ENCODE data around the gene DHX30.

DNA sequence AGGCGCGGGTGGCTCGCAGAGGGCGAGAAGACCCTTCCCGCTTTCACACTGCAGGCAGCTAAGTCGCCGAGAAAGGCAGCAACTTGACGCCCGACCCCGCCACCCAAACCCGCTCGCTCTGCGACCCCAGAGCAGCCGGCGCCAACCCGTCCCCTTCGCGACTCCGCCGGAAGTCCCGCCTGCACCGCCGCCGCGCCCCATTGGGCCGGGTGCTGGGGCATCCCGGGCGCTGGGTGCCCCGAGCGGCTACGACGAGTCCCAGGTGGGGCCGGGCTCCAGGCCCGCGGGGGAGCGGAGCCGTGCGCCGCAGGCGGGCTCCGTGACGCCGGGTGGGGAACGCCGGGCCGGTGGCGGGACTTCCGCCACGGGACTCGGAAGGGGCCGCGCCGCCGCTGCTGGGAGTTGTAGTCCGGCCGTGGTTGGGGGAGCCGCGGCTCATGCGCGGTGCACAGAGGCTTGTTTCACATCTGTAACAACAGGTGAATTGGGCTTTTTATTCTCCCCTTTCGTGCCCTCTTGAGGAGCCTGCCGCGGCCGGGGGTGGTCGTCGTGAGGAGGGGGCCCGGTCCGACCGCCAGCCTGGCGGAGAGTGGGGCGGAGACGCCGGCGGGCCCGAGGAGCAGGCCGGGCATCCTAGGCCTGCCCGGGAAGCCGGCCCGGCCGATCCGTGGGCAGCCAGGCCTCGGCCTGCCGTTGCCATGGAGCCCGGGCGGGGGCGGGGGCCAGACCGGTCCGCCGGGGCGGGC is at the start of gene DHX30:
- TF ChIP-seq, protein P1, sequence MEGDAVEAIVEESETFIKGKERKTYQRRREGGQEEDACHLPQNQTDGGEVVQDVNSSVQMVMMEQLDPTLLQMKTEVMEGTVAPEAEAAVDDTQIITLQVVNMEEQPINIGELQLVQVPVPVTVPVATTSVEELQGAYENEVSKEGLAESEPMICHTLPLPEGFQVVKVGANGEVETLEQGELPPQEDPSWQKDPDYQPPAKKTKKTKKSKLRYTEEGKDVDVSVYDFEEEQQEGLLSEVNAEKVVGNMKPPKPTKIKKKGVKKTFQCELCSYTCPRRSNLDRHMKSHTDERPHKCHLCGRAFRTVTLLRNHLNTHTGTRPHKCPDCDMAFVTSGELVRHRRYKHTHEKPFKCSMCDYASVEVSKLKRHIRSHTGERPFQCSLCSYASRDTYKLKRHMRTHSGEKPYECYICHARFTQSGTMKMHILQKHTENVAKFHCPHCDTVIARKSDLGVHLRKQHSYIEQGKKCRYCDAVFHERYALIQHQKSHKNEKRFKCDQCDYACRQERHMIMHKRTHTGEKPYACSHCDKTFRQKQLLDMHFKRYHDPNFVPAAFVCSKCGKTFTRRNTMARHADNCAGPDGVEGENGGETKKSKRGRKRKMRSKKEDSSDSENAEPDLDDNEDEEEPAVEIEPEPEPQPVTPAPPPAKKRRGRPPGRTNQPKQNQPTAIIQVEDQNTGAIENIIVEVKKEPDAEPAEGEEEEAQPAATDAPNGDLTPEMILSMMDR (conservative IDR thresholded peaks at IDR 0.05; ENCODE audit: low read length), result no peak
- no peak for TF ChIP-seq EZH2phosphoT487 (IDR thresholded peaks at IDR 0.05; ENCODE audit: borderline replicate concordance, low read depth, low read length)
